Activated naive CD8-positive, alpha-beta T cell treated with anti-CD3 and anti-CD28 coated beads for 36 hours (primary cell): Measurements from ENCODE around the gene ANO10. TPM values are rescaled to one million over a fixed set of nuclear protein-coding genes. Genes with fewer than 3 reads are reported as not detected.

Experiments
- DNase-seq: peaks from one replicate; pipeline ENCODE4 v3.0.0; 2021
- H3K27ac Mint-ChIP-seq: one replicate; pipeline ENCODE4 v1.8.0; 2022; ENCODE audit warnings: mild to moderate bottlenecking, moderate library complexity, mixed read lengths
- H3K27me3 Mint-ChIP-seq: one replicate; pipeline ENCODE4 v1.8.0; 2022; ENCODE audit warnings: mild to moderate bottlenecking, mixed read lengths
- H3K36me3 Mint-ChIP-seq: one replicate; pipeline ENCODE4 v1.8.0; 2021; ENCODE audit warnings: mild to moderate bottlenecking, mixed read lengths
- H3K4me1 Mint-ChIP-seq: one replicate; pipeline ENCODE4 v1.8.0; 2021; ENCODE audit warnings: mixed read lengths
- H3K4me3 Mint-ChIP-seq: one replicate; pipeline ENCODE4 v1.8.0; 2022; ENCODE audit warnings: mild to moderate bottlenecking, moderate library complexity, mixed read lengths
- H3K9me3 Mint-ChIP-seq: one replicate; pipeline ENCODE4 v1.8.0; 2022; ENCODE audit warnings: mixed read lengths
- total RNA-seq, 2 experiments: library from RNA; stranded (reverse); gene quantifications; one replicate each; pipeline ENCODE4 v1.2.3, GENCODE V29; 2021

ANO10 gene
- total RNA-seq, 2 experiments from 2014 or later, result 7.5 to 10.1 TPM

DNA sequence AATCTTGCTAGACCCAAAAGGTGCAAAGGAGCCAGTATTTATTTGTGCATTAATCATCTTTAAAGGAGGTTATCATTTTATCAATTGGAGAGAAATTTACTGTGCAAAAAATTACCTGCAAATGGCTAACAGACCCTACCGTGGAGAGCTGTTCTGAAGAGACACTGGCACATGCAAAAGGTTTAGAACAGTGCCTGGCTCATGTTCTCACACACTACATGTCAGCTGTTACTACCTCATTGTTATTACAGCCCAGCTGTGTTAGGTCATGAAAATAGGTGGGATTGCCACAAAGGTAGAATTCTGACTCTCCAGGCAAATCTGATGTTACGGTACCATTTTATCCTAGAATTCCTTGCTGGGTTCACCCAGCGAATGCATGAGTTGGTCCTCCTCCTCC, 198.2 kb downstream of the ANO10 start:
- Mint-ChIP-seq H3K4me3 (no peak overlapping the region), H3K27me3 (no peaks in the 10 kb centered on the region), H3K36me3 (peaks cover 10% of the 10 kb centered on the region), H3K4me1 (no peaks in the 10 kb centered on the region), H3K9me3 (peaks cover 7% of the 10 kb centered on the region), H3K27ac (no peak overlapping the region)
- no peak for DNase-seq

DNA sequence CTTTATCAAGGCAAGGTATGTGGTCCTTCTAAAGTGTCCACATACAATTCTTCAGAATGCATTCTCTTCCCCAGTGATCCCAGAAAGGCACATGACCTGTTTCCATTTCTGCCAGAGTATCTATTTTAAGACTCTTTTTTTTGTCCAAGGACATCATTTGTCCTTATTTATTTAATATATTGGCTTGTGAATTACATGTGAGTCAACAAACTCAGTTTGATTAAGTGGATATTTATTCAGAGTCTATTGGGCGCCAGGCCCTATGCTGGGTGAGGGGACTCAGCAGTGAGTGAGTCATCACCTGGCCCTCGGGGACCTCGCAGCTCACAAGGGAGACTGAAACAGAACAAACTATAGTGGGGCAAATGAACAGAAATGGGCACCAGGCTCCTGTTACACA, 198.7 kb downstream of the ANO10 start:
- Mint-ChIP-seq H3K36me3 (peaks cover 10% of the 10 kb centered on the region), H3K27me3 (no peaks in the 10 kb centered on the region), H3K9me3 (peaks cover 7% of the 10 kb centered on the region), H3K27ac (no peak overlapping the region), H3K4me1 (no peaks in the 10 kb centered on the region), H3K4me3 (no peak overlapping the region)
- no peak for DNase-seq

DNA sequence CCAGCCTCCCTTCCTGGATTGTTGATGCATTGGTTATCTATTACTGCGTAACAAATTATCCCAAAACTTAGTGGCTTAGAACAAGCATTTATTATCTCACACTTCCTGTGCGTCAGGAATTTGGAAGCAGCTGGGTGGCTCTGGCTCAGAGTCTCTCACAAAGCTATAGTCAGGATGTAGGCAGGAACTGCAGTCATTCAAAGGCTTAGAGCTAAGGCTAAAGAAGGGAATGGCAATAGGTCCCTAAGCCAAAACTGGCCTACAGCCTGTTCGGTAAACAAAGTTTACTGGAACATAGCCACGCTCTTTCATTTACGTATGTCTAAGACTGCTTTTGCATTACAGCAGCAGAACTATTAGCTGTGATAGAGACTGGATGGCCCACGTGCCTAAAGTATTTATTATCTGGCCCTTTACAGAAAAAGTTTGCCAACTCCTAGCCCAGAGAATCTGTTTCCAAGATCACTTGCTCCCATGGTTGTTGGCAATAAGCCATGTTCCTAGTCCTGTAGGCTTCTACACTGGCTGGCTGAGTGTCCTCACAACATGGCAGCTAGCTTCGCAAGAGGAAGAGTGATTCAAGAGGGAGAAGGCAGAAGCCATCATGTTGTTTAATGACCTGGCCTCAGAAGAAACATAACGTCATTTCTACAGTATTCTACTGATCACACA, 203.1 kb downstream of the ANO10 start:
- peaks cover 3% of the 10 kb centered on the region for H3K4me1 Mint-ChIP-seq
- no peak for DNase-seq
- H3K27ac Mint-ChIP-seq, result no peak overlapping the region
- H3K27me3 Mint-ChIP-seq, result no peaks in the 10 kb centered on the region
- no peaks in the 10 kb centered on the region for H3K9me3 Mint-ChIP-seq
- H3K36me3 Mint-ChIP-seq, result peaks cover 1% of the 10 kb centered on the region
- H3K4me3 Mint-ChIP-seq, result no peak overlapping the region

DNA sequence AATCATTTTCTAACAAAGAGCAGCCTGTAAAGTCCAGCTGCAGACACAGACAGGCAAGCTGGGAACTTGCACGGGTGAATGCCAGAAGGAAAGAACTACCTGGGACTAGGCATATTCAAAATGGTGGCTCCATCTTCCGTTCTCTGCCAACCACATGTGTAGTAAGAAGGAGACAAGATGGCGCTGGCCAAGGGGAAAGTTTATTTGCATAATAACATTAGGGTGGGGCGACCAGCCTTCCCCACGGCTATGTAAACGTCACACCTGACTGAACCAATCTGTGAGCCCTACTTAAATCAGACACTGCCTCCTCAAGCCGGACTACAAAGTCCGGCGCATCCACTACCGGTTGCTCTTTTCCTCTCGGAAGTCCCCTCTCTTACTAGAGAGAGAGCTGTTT, 204.7 kb downstream of the ANO10 start:
- H3K36me3 Mint-ChIP-seq, result peaks cover 3% of the 10 kb centered on the region
- H3K4me1 Mint-ChIP-seq, result peaks cover 11% of the 10 kb centered on the region
- H3K4me3 Mint-ChIP-seq, result no peak overlapping the region
- no peak for DNase-seq
- H3K27me3 Mint-ChIP-seq, result no peaks in the 10 kb centered on the region
- H3K27ac Mint-ChIP-seq, result no peak overlapping the region
- no peaks in the 10 kb centered on the region for H3K9me3 Mint-ChIP-seq

DNA sequence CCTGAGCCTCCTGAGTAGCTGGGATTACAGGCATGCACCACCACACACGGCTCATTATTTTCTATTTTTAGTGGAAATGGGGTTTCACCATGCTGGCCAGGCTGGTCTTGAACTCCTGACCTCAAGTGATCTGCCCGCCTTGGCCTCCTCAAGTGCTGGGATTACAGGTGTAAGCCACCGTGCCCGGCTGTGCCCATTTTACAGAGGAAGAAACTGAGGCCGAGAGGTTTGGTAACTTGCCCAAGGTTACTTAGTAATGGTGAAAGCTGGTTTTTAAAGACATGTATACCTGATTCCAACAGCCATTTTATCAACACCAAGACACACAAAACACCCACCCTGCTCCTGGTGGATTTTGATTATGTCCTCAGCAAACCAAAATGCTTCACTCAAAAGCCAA, 206.7 kb downstream of the ANO10 start:
- Mint-ChIP-seq H3K4me1 (peaks cover 11% of the 10 kb centered on the region), H3K4me3 (no peak overlapping the region), H3K27me3 (no peaks in the 10 kb centered on the region), H3K36me3 (peaks cover 3% of the 10 kb centered on the region), H3K9me3 (no peaks in the 10 kb centered on the region), H3K27ac (no peak overlapping the region)
- no peak for DNase-seq

DNA sequence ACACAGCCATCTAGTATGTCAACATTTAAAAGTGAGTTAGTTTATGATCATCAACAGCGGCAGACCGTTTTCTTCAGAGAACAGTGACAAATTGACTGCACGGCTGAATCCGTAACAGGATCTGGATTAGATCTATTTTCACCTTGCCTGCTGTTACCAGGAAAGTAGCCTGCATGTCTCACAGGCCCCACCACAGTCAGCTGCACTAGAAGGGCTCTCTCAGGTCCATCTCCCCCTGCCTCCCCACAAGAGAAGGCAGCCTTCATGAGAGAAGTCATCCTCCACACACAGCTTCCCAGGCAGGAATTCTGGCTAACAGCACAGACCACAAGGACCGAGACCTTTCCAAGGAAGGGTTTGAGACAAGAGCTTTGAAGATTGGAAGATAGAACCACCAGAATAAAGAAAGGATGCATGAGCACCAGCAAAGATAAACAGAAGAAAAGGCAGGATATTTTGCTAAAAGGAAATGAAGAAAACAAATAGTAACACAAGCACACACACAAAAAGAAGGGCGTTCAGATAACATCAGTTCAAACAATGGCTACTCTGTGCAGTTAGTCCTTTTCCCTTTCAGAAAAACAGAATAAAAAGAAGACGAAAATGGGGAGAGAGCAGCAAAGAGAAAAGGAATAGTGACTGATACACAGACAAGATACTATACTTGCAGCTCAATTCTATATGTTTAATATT, 208.0 kb downstream of the ANO10 start:
- H3K9me3 Mint-ChIP-seq, result no peaks in the 10 kb centered on the region
- peaks cover 11% of the 10 kb centered on the region for H3K4me1 Mint-ChIP-seq
- peaks cover 3% of the 10 kb centered on the region for H3K36me3 Mint-ChIP-seq
- DNase-seq, result no peak
- no peak overlapping the region for H3K27ac Mint-ChIP-seq
- no peaks in the 10 kb centered on the region for H3K27me3 Mint-ChIP-seq
- H3K4me3 Mint-ChIP-seq, result no peak overlapping the region

DNA sequence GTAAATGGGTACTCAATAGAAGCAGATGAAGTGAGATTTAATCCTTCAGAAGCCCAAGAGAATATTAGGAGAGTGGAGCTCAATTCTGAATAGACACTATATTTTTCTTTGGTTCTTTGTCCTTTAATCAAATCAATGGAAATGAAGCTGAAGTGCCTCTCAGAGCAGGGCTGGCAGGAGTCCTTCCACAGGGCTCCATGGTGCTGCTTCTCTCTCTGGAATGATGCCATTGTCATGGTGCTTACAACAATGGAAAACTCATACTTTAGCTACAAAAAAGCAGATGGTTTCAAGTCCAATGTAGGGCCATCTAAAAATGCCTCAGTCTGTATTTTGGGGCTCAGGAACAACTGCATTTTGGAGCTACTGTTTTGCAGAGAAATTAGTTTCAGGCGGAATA, 210.4 kb downstream of the ANO10 start:
- Mint-ChIP-seq H3K27me3 (no peaks in the 10 kb centered on the region), H3K4me3 (no peak overlapping the region), H3K9me3 (no peaks in the 10 kb centered on the region), H3K36me3 (peaks cover 1% of the 10 kb centered on the region), H3K4me1 (peaks cover 12% of the 10 kb centered on the region), H3K27ac (no peak overlapping the region)
- DNase-seq, result no peak

DNA sequence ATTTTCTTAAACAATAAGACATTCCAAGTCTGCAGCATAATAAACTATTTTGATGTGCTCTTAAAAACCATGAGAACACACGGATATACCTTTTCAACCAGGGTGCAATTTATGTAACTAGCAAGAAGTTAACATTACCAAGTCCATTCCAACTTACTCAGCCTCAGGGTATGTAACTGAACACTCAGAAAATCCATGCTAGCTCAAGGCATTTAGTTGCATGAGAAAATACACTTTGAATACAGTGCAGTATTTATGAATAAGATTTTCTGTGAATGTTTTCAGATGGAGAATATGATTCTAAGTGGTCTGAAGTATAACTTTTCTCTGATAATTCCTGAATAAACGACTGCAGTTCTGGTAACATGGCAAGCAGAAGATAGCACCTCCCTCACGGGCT, 211.2 kb downstream of the ANO10 start:
- peaks cover 12% of the 10 kb centered on the region for H3K4me1 Mint-ChIP-seq
- H3K27me3 Mint-ChIP-seq, result no peaks in the 10 kb centered on the region
- peaks cover 1% of the 10 kb centered on the region for H3K36me3 Mint-ChIP-seq
- DNase-seq, result no peak
- no peak overlapping the region for H3K4me3 Mint-ChIP-seq
- no peaks in the 10 kb centered on the region for H3K9me3 Mint-ChIP-seq
- no peak overlapping the region for H3K27ac Mint-ChIP-seq

DNA sequence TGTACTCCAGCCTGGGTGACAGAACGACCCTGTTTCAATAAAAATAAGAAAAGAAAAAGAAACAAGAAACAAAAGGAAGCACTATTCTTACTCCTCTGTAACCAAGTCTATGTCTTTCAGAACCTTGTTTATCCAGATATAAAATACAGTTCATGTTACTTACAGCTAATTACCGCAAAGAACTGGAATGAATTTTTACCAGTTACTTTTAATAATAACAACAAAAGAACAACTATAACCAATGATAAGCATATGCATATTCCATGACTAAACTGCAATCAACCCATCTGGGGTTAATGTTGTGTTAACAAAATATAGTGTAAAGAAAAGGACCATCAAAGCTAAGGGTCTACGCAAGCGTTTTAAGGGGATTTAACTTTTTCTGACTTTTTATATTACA, 212.3 kb downstream of the ANO10 start:
- H3K4me1 Mint-ChIP-seq, result peaks cover 12% of the 10 kb centered on the region
- no peak for DNase-seq
- H3K27ac Mint-ChIP-seq, result no peak overlapping the region
- peaks cover 1% of the 10 kb centered on the region for H3K36me3 Mint-ChIP-seq
- no peaks in the 10 kb centered on the region for H3K27me3 Mint-ChIP-seq
- H3K4me3 Mint-ChIP-seq, result no peak overlapping the region
- H3K9me3 Mint-ChIP-seq, result no peaks in the 10 kb centered on the region

DNA sequence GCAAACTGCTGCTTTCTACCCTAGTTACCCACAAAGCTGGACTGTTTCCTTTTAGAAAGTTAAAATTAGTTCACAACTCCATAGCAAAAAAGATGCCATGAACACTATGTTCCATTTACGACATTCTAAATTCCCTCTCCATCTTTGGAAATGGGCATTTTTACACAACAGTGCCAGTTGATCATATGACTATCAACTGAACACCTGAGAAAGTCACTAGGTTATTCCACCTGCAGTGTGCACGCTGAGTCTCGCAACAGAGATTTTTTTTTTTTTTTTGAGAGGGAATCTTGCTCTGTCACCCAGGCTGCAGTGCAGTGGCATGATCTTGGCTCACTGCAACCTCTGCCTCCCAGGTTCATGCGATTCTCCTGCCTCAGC, 215.2 kb downstream of the ANO10 start:
- no peaks in the 10 kb centered on the region for H3K36me3 Mint-ChIP-seq
- no peak overlapping the region for H3K27ac Mint-ChIP-seq
- no peak overlapping the region for H3K4me3 Mint-ChIP-seq
- H3K9me3 Mint-ChIP-seq, result no peaks in the 10 kb centered on the region
- H3K27me3 Mint-ChIP-seq, result no peaks in the 10 kb centered on the region
- DNase-seq, result no peak
- peaks cover 6% of the 10 kb centered on the region for H3K4me1 Mint-ChIP-seq

DNA sequence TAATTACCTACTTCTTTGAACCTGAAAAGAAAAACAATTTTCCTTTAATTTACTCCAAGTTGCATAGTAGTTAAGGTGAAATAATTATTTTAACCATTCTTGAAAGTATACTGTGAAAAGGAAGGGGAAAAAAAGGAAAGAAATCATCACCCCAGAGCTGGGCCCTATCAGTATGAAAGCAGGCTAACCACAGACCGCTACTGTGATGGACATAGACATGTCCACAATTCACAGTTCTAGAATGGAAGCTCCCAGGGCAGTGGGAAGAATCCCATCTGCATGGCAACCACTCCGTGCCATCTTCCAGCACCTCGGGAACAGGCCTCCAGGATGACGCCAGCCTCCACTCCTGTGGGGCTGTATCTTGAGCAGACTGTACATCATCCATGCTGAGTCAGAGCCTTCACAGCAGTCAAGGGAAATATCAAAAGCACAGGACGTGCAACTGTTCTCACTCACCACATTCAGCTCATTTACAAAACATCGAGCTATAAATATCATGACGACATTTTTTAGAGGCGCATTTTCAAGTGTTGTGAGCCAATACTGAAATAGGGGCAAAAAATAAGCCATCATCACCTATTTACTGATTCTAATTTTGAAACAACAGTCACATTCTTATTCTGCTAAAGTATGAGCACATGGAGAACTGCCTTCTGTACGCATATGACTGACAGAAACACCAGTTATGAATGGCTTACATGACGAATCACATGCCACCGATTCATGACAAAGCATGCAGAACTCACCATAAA, 215.7 kb downstream of the ANO10 start:
- Mint-ChIP-seq H3K9me3 (no peaks in the 10 kb centered on the region), H3K36me3 (no peaks in the 10 kb centered on the region), H3K4me1 (peaks cover 6% of the 10 kb centered on the region), H3K27ac (no peak overlapping the region), H3K4me3 (no peak overlapping the region), H3K27me3 (no peaks in the 10 kb centered on the region)
- no peak for DNase-seq

DNA sequence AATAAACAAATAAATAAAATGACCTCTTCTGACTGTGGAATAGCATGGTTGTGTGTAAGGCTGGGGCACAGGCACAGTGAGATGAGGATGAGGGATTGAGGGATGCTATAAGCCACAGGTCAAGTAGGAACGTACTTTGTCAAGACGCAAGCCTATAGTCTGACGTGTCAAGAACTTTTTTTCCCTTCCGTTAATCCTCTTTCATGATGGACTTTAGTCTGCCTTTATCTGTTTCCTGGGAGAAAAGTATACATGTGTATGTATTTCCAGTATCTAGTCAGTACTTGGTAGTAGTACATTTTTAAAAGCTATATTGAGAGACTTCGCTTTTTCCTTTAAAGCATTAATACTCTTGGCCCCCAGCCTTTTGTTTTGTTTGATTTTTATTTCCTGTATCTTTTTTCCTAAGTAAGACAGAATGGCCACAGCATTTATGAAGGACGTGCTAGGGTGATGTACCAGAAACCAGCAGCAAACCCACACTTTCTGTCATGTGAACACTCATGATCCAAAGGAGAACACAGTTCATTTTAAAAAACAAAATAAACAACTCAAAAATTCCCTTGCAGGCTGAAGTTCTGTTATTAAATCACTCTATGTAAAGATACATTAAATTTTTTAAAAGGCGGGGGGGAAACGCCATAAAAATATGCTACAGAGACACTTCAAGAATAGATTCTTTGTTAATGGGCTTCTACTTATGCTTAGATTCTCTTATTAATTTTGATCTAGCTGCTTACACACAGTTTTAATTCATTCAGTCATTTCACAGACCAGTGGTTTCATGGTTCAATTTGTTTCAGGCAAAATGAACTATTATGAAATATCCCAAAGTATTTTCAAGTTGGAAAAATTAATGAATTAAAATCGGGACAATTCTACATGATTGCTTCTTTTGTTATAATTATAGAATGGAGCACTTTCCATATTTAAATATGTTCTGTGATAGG, 220.8 kb downstream of the ANO10 start:
- Mint-ChIP-seq H3K9me3 (no peaks in the 10 kb centered on the region), H3K27me3 (no peaks in the 10 kb centered on the region), H3K4me3 (no peak overlapping the region), H3K4me1 (peaks cover 4% of the 10 kb centered on the region), H3K27ac (no peak overlapping the region), H3K36me3 (no peaks in the 10 kb centered on the region)
- no peak for DNase-seq

DNA sequence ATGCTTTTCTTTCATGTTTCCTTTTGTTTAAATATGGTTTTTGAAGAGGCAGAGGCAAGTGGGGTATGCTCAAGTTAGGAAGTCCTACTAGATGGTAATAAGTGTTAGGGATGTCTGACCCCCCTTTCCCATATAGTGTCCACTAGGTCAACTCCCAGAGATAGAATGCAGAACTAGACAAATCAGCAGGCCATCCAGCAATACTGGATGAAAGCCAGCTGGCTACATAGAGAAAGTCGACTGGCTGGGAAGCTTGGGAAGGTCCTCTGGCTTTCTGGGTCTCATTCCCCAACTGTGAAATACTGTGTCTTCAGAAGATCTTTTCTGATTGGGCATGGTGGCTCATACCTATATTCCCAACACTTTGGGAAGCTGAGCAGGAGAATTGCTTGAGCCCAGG, 221.6 kb downstream of the ANO10 start:
- Mint-ChIP-seq H3K4me1 (peaks cover 4% of the 10 kb centered on the region), H3K36me3 (no peaks in the 10 kb centered on the region), H3K4me3 (no peak overlapping the region), H3K27me3 (no peaks in the 10 kb centered on the region), H3K9me3 (no peaks in the 10 kb centered on the region), H3K27ac (no peak overlapping the region)
- DNase-seq, result no peak

DNA sequence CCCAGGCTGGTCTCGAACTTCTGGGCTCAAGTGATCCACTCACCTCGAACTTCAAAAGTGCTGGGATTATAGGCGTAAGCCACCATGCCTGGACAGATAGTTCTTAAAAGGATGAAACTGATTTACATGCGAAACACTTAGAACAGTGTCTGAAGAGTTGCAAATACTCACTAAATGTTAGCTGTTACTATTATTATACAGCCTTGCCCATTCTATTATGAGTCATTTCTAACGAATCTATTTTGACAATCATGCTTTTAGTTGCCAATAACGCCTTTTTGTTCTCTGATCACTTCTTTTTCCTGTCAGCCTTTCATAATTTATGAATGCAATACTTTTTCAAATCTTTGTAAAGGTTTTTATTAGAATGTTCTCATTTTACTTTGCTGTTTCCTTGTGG, 222.8 kb downstream of the ANO10 start:
- Mint-ChIP-seq H3K36me3 (no peaks in the 10 kb centered on the region), H3K4me3 (no peak overlapping the region), H3K4me1 (peaks cover 9% of the 10 kb centered on the region), H3K27me3 (no peaks in the 10 kb centered on the region), H3K27ac (no peak overlapping the region), H3K9me3 (no peaks in the 10 kb centered on the region)
- no peak for DNase-seq

DNA sequence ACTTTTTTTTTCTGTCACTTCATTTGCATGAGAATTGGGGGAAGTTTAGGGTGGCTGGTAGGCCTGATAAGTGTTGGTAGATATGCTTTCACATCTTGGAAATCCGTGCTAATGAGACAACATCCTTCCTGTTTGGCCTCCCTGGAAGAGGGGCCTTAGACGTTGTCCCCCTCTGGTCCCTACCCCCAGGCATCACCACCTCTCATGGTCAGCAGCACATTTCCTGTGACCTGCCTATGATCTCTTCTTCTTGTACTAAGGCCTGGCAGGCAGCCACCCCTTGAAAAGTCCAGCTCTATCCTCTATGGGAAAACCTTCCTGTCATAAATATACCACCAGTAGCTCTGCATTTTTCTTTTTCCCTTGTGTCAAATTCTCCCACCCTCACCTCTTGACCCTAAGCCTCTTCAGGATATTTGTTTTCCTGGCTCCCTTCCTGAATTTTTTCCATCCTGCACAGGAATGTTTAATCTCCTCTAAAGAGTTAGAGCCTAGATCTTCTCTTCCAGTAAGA, 227.7 kb downstream of the ANO10 start:
- Mint-ChIP-seq H3K4me3 (no peak overlapping the region), H3K27ac (no peak overlapping the region), H3K27me3 (no peaks in the 10 kb centered on the region), H3K36me3 (peaks cover 9% of the 10 kb centered on the region), H3K4me1 (peaks cover 32% of the 10 kb centered on the region), H3K9me3 (peaks cover 6% of the 10 kb centered on the region)
- no peak for DNase-seq
